ENCODE results near the gene MMP20. TPM values are rescaled to one million over a fixed set of nuclear protein-coding genes. Genes with fewer than 3 reads are reported as not detected.

MMP20 gene
- total RNA-seq, 1 experiment from 2014 or later = not detected

DNA sequence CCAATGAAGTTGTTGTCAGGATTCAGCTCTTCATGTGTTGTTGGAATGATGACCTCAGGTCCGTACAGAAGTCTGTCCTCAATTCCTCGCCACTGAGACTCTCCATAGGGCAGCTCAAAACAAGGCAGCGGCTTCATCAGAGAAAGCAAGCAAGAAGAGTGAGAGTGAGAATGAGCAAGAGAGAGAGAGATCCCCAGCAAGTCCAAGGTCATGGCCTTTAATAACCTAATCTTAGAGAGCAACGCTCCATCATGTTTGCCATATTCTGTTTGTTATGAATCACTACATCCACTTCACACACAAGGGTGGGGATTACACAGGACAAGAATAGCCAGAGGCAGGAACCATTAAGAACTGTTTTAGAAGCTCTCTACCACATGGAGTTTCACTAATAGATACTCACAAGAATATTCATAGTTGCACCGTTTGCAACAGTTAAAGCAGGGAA is 71.3 kb downstream of the MMP20 start:
- H3K4me1 ChIP-seq (ENCODE audit: insufficient read depth, low read length) = peaks cover 2% of the 10 kb centered on the region
- no peak overlapping the region for H2BK15ac ChIP-seq (ENCODE audit: low read depth, low read length)
- H2AFZ ChIP-seq (ENCODE audit: low read length) = no peak overlapping the region
- H3K14ac ChIP-seq (ENCODE audit: insufficient read depth, low read length) = no peak overlapping the region
- no peak overlapping the region for H2BK12ac ChIP-seq (ENCODE audit: insufficient read length, low read depth, low read length)
- H3K23ac ChIP-seq (ENCODE audit: insufficient read length, low read depth, low read length) = no peak overlapping the region
- Mint-ChIP-seq H3K4me1 (peaks cover 7 to 9% of the 10 kb centered on the region in 2 experiments), H3K27me3 (ENCODE audit: low read depth) (no peaks in the 10 kb centered on the region), H3K9me3 (no peaks in the 10 kb centered on the region), H3K36me3 (ENCODE audit: insufficient read depth in 1 of 3, low read depth in 3 of 3) (no peaks in the 10 kb centered on the region), H3K4me3 (no peak overlapping the region), H3K27ac (no peak overlapping the region)
- no peak for DNase-seq
- no peak overlapping the region for H2BK5ac ChIP-seq (ENCODE audit: insufficient read length, low read length)
- no CpG with 5 or more reads among the region's 5 CpGs for WGBS (ENCODE audit: extremely low coverage, insufficient read length, low lambda C conversion rate)
- no peak overlapping the region for H4K91ac ChIP-seq (ENCODE audit: insufficient read length, low read depth, low read length)
- H3K27me3 ChIP-seq (ENCODE audit: insufficient read depth, low read length) = no peaks in the 10 kb centered on the region
- TF ChIP-seq CTCF (conservative IDR thresholded peaks at IDR 0.05) = no peak
- H3K18ac ChIP-seq (ENCODE audit: insufficient read length, low read depth, low read length) = no peak overlapping the region
- H2BK20ac ChIP-seq (ENCODE audit: low read depth, low read length, poor library complexity, severe bottlenecking) = no peak overlapping the region
- H3K9ac ChIP-seq (ENCODE audit: extremely low read depth, insufficient read length, low read length) = no peak overlapping the region
- no peak overlapping the region for H3K27ac ChIP-seq (ENCODE audit: insufficient read length, low read depth, low read length)
- no peak overlapping the region for H4K5ac ChIP-seq (ENCODE audit: insufficient read length, low read depth, low read length)
- no peak overlapping the region for H3K4ac ChIP-seq (ENCODE audit: low read depth, low read length)
- H4K20me1 ChIP-seq (ENCODE audit: control insufficient read depth, insufficient read depth, insufficient read length) = no peaks in the 10 kb centered on the region
- no peaks in the 10 kb centered on the region for H3K9me3 ChIP-seq (ENCODE audit: control insufficient read depth, low read depth, low read length)
- no peaks in the 10 kb centered on the region for H3K79me2 ChIP-seq (ENCODE audit: insufficient read depth, low read length)
- no peaks in the 10 kb centered on the region for H3K79me1 ChIP-seq (ENCODE audit: insufficient read depth, low read depth, low read length, poor library complexity, severe bottlenecking)
- H2BK120ac ChIP-seq (ENCODE audit: low read depth, low read length, poor library complexity, severe bottlenecking) = no peak overlapping the region
- H3K23me2 ChIP-seq (ENCODE audit: insufficient read length, low read depth, low read length, poor library complexity, severe bottlenecking) = no peaks in the 10 kb centered on the region
- no peak overlapping the region for H4K8ac ChIP-seq (replicated peaks; ENCODE audit: insufficient read length, low read depth, low read length)
- H3K4me2 ChIP-seq (ENCODE audit: insufficient read depth, insufficient read length, low read length) = no peak overlapping the region
- H3K56ac ChIP-seq (ENCODE audit: insufficient read length, low read depth, low read length) = no peak overlapping the region
- H2AK5ac ChIP-seq (ENCODE audit: insufficient read length, low read length) = no peak overlapping the region
- H3T11ph ChIP-seq (ENCODE audit: low read length) = no peak overlapping the region

Data from H9 (cell line).